Esophagus (tissue), 2 donors: ENCODE data around the gene EWSR1. TPM values are rescaled to one million over a fixed set of nuclear protein-coding genes. Genes with fewer than 3 reads are reported as not detected.
A peak's percentile ranks its signal among the peaks of the same experiment; 100 is the strongest.

Source experiments
- H3K27ac ChIP-seq, 2 donors: one replicate each; pipeline ENCODE4 v1.5.1; 2013; ENCODE audit warnings: low read depth in 2 of 2, mild to moderate bottlenecking in 2 of 2, inconsistent platforms in 1 of 2, low read length in 1 of 2, moderate library complexity in 1 of 2
- H3K27me3 ChIP-seq, 2 donors: one replicate each; pipeline ENCODE4 v1.6.1; 2013; ENCODE audit warnings: low read length in 2 of 2, control low read depth in 1 of 2, mild to moderate bottlenecking in 1 of 2; ENCODE audit not compliant: insufficient read depth in 2 of 2, control insufficient read depth in 1 of 2
- H3K36me3 ChIP-seq, 2 donors: one replicate each; pipeline ENCODE4 v1.6.1; 2013; ENCODE audit warnings: low read length in 1 of 2; ENCODE audit not compliant: control insufficient read depth in 2 of 2, insufficient read depth in 2 of 2
- H3K4me1 ChIP-seq, 2 donors: one replicate each; pipeline ENCODE4 v1.6.1; 2013; ENCODE audit warnings: low read length in 1 of 2; ENCODE audit not compliant: control insufficient read depth in 2 of 2, insufficient read depth in 2 of 2
- H3K4me3 ChIP-seq, 2 donors: one replicate each; pipeline ENCODE4 v1.5.1; 2013; ENCODE audit warnings: low read length in 2 of 2, mild to moderate bottlenecking in 2 of 2, low read depth in 1 of 2, moderate library complexity in 1 of 2
- H3K9me3 ChIP-seq, 2 donors: one replicate each; pipeline ENCODE4 v1.6.1; 2013; ENCODE audit warnings: mild to moderate bottlenecking in 2 of 2, low read depth in 1 of 2, low read length in 1 of 2, moderate library complexity in 1 of 2; ENCODE audit not compliant: control insufficient read depth in 2 of 2, insufficient read depth in 1 of 2
- WGBS, 2 donors: extraction: QIAGEN DNeasy Blood & Tissue Kit; methylation state at CpG; one replicate each; pipeline ENCODE4 v1.1.7; 2013; 5-methylcytosine and 5-hydroxymethylcytosine counted together
- polyA plus RNA-seq, 2 donors: library from polyadenylated mRNA; stranded (reverse); fragments of 200-250 nt; gene quantifications; one replicate each; pipeline ENCODE4 v1.2.3, GENCODE V29; 2013
- donor health status: healthy with polysubstance abuse.
- donor health status: Bipolar disorder and iron deficiency.

Gene EWSR1
- polyA plus RNA-seq, 2 donors, result 103 to 138 TPM

DNA sequence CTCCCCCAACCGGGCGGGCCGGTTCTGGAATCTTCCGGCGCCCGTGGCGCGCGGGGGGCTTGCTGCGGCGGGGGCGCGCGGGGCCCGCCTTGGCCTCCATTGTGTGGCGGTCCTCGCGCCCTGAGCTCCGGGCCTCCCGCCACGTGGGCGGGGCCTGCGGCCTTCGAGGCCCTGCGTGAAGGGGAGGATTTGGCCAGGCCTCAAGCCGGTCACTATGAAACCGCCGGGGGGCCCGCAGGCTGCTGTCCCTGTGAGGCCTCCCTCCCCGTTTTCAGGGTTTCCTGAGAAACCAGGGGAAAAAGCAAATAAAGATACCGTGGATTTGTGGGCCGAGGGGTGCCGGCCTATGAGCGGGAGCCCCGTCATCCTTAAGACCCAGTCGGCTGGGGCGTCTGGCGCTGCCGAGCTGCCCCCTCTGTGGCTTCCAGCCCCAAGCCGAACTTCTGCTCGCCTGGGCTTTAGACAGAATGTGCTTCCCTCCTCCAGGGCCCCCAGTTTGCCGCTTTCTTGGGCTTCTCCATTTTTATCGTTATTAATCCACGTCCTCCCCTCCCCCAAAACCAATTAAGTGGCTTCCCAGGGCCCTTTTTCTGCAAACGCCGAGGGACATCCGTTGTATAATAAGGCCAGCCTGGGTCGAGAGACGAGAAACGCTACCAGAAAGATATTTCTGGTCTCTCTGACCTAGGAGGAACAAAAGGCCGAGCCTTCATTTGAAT lies 602 bp downstream of the EWSR1 start:
- Histone ChIP-seq H3K4me3 (peak overlapping the region; percentile 94 to 97), H3K9me3 (no peaks in the 10 kb centered on the region), H3K36me3 (peaks cover 0 to 19% of the 10 kb centered on the region in 2 donors), H3K4me1 (peaks cover 4 to 16% of the 10 kb centered on the region in 2 donors), H3K27ac (peak overlapping the region; percentile 95 to 99), H3K27me3 (no peaks in the 10 kb centered on the region)
- WGBS, 2 donors, result 0 to 1% methylated on average over 28 to 51 of the region's 51 CpGs

DNA sequence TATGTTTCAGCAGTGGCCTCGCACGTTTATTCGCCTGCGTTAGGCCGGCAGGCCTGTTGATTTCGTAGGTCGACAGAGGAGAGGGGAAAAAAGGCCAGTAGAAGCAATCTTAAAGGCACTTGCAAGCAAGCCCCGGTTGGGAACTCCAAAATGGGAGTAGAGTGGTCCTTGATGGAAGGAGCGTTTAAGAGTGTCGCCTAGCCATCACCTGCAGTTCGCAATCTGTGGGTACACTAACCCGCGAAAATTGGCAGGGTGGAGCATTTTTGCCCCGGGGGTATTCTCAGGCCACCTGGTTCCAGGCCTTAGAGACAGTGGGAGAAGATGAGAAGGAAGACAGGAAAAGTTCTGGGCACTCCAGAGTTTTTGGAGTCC lies 1.1 kb downstream of the EWSR1 start:
- Histone ChIP-seq H3K36me3 (peaks cover 0 to 15% of the 10 kb centered on the region in 2 donors), H3K9me3 (no peaks in the 10 kb centered on the region), H3K4me3 (peak overlapping the region; percentile 94 to 97), H3K27me3 (no peaks in the 10 kb centered on the region), H3K4me1 (peaks cover 4 to 16% of the 10 kb centered on the region in 2 donors), H3K27ac (peak overlapping the region; percentile 95 to 99)
- WGBS, 2 donors, result 1 to 2% methylated on average over 14 of the region's 14 CpGs

- Histone ChIP-seq H3K4me1 (peaks cover 4 to 16% of the 10 kb centered on the region in 2 donors), H3K27ac (peak overlapping the region; percentile 24 to 95), H3K9me3 (no peaks in the 10 kb centered on the region), H3K4me3 (peak overlapping the region; percentile 94 to 97), H3K36me3 (peaks cover 0 to 14% of the 10 kb centered on the region in 2 donors), H3K27me3 (no peaks in the 10 kb centered on the region)
- 7 to 9% methylated on average over 13 of the region's 13 CpGs for WGBS, 2 donors
These were observed 1.8 kb downstream of the EWSR1 start for GRCh38 chr22:29269731-29270474.

DNA sequence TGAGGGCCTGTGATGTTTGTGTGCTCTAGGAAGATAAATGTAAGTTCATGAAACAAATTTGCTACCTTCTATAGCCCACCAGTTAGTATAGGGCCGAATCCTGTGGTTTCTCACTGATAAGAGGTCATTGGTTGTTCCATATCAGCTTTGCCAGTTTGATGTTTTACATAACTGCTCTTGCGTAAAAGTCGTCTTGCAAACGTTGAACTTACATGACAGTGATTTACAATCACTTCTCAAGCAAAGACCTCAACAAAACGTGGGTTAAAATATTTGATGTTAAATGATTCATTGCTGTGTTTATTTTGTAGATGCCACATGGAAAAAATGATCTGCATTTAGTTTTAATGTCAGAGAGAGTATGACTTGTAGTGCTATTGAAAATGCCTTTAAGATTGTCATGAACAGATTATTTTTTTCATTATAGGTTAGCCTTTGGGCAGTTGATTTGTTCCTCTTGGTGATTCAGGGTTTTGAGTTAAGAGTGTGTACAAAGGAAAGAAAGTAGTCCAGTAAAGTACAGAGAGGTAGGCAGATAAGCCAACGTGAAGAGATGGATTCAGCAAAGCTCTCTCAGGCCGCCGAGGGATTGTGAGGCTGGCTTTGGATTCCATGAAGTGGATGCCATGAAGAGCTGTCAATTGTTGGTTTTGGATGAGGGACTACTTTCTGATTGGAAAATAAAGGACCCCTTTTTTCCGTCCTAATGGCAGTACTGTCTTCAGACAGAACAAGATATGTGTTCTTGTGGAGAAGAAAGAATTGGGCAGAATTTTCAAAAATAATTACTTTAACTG lies 2.6 kb downstream of the EWSR1 start:
- Histone ChIP-seq H3K9me3 (no peaks in the 10 kb centered on the region), H3K4me1 (peaks cover 4 to 16% of the 10 kb centered on the region in 2 donors), H3K4me3 (peak overlapping the region in 1 of 2 donors; percentile 97), H3K36me3 (peaks cover 4 to 8% of the 10 kb centered on the region in 2 donors), H3K27me3 (no peaks in the 10 kb centered on the region), H3K27ac (no peak overlapping the region)
- WGBS, 2 donors, result 12 to 15% methylated on average over 9 of the region's 9 CpGs

GRCh38 chr22:29272624-29273023 lies 4.6 kb downstream of the EWSR1 start:
- Histone ChIP-seq H3K4me3 (no peak overlapping the region), H3K36me3 (peaks cover 4 to 14% of the 10 kb centered on the region in 2 donors), H3K27me3 (no peaks in the 10 kb centered on the region), H3K4me1 (peaks cover 0 to 11% of the 10 kb centered on the region in 2 donors), H3K9me3 (no peaks in the 10 kb centered on the region), H3K27ac (no peak overlapping the region)
- WGBS, 2 donors, result 73 to 77% methylated on average over 2 of the region's 2 CpGs

DNA sequence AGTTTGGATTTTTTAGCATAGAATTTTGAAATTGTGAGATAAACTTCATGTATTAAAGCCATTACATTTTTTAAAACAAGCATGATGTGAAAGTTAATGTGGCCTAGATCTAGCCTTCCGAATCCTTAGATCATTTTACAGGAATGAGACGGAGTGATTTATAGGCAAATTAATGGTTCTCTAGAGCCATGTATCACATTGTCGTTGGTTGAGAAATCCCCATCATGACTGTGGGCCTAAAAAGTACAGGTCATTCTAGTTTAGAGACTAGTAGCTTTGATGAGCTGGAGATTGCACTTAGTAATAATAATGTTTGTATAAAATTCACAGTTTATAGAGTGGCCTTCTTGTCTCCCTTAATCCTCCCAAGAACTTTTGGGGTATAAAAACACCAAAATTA lies 7.1 kb downstream of the EWSR1 start:
- H3K36me3 ChIP-seq, result peaks cover 15 to 19% of the 10 kb centered on the region in 2 donors
- no peak overlapping the region for H3K4me3 ChIP-seq
- WGBS, 2 donors, result 59 to 65% methylated on average over 3 of the region's 3 CpGs
- H3K9me3 ChIP-seq, result no peaks in the 10 kb centered on the region
- no peak overlapping the region for H3K27ac ChIP-seq
- H3K27me3 ChIP-seq, result no peaks in the 10 kb centered on the region
- peaks cover 0 to 5% of the 10 kb centered on the region in 2 donors for H3K4me1 ChIP-seq

DNA sequence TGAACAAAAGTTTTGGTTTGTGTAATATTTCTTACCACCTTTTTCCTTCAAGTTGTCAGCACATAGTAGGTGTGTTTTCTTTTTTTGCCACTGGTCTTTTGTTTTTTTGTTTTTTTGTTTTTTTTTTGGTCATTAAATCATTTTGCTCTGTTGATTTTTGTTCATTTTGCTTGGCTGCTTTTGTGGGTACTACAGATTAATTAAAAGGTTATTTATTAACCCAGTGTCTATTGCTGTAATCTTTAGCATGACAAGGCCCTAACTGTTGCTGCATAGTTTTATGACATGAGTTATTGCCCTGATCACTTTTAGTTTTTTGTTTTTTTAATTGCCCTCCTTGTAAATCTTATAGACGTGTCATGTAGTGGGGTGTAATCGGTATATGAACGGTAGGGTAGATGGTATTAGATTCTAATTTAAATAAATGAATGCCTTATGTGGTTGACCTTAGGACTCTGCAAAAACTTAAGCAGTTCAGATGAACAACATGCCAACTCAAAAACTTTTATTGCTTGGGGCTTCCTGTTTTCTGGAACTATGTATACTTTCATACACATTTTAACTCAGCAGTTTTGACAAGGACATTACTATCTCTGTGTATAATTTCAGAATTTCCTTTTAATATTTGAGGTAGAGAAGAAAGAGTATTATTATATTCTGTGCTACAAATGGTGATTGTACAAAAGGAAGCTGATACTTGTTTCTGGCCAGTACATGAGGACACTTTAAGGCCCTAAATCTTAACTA lies 7.9 kb downstream of the EWSR1 start:
- 57 to 76% methylated on average over 3 of the region's 3 CpGs for WGBS, 2 donors
- H3K36me3 ChIP-seq, result peaks cover 15 to 20% of the 10 kb centered on the region in 2 donors
- H3K9me3 ChIP-seq, result no peaks in the 10 kb centered on the region
- no peak overlapping the region for H3K4me3 ChIP-seq
- peaks cover 0 to 3% of the 10 kb centered on the region in 2 donors for H3K4me1 ChIP-seq
- no peak overlapping the region for H3K27ac ChIP-seq
- no peaks in the 10 kb centered on the region for H3K27me3 ChIP-seq

DNA sequence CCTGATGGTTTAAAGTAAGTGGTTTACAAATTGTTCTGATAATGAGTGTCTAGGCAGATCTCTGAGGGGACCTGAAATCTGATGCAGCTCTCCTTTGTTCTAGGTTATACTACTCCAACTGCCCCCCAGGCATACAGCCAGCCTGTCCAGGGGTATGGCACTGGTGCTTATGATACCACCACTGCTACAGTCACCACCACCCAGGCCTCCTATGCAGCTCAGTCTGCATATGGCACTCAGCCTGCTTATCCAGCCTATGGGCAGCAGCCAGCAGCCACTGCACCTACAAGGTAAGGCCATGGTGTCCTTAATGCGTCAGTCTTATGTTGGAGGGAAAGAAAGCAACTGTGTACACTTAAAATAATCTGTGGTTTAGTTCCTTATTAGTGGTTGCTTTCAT lies 9.9 kb downstream of the EWSR1 start:
- H3K36me3 ChIP-seq, result peaks cover 15 to 24% of the 10 kb centered on the region in 2 donors
- H3K4me1 ChIP-seq, result peaks cover 0 to 3% of the 10 kb centered on the region in 2 donors
- WGBS, 2 donors, result 88 to 94% methylated on average over 1 of the region's 1 CpG
- H3K27me3 ChIP-seq, result no peaks in the 10 kb centered on the region
- H3K9me3 ChIP-seq, result no peaks in the 10 kb centered on the region
- H3K27ac ChIP-seq, result no peak overlapping the region
- no peak overlapping the region for H3K4me3 ChIP-seq

GRCh38 chr22:29284196-29284595 lies 16.1 kb downstream of the EWSR1 start:
- Histone ChIP-seq H3K9me3 (no peaks in the 10 kb centered on the region), H3K4me1 (no peaks in the 10 kb centered on the region), H3K36me3 (peaks cover 17 to 20% of the 10 kb centered on the region in 2 donors), H3K4me3 (no peak overlapping the region), H3K27me3 (no peaks in the 10 kb centered on the region), H3K27ac (no peak overlapping the region)
- WGBS, 2 donors, result 91 to 92% methylated on average over 3 of the region's 3 CpGs
